ENCODE measurements around the gene HOMER2.

HOMER2 gene

DNA sequence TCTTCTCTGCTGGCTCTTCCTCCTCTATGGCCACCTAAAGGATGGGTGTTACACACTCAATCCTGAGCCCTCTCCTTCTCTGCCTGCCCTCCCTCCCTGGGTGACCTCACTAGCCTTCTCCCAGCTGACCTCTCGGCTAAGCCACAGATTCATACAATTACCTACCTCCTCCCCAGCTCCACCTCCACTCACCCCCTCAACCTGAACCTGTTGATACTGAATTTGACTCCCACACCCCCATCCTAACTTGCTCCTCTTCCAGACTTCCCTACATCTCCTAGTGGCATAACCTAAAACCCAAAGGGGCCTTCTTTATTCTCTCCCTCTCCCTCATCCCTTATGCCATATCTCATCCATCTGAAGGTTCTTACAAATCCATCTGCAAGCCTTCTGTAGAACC lies 17.1 kb downstream of the HOMER2 start:
- H3K4me3 ChIP-seq (ENCODE audit: control insufficient read depth, low read depth, low read length), result no peak overlapping the region
- DNase-seq (ENCODE audit: low read depth), result no peak
- TF ChIP-seq, protein P1, sequence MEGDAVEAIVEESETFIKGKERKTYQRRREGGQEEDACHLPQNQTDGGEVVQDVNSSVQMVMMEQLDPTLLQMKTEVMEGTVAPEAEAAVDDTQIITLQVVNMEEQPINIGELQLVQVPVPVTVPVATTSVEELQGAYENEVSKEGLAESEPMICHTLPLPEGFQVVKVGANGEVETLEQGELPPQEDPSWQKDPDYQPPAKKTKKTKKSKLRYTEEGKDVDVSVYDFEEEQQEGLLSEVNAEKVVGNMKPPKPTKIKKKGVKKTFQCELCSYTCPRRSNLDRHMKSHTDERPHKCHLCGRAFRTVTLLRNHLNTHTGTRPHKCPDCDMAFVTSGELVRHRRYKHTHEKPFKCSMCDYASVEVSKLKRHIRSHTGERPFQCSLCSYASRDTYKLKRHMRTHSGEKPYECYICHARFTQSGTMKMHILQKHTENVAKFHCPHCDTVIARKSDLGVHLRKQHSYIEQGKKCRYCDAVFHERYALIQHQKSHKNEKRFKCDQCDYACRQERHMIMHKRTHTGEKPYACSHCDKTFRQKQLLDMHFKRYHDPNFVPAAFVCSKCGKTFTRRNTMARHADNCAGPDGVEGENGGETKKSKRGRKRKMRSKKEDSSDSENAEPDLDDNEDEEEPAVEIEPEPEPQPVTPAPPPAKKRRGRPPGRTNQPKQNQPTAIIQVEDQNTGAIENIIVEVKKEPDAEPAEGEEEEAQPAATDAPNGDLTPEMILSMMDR (IDR thresholded peaks at IDR 0.05; ENCODE audit: control insufficient read depth, insufficient read depth, low read depth, low read length, missing control alignments), result no peak

DNA sequence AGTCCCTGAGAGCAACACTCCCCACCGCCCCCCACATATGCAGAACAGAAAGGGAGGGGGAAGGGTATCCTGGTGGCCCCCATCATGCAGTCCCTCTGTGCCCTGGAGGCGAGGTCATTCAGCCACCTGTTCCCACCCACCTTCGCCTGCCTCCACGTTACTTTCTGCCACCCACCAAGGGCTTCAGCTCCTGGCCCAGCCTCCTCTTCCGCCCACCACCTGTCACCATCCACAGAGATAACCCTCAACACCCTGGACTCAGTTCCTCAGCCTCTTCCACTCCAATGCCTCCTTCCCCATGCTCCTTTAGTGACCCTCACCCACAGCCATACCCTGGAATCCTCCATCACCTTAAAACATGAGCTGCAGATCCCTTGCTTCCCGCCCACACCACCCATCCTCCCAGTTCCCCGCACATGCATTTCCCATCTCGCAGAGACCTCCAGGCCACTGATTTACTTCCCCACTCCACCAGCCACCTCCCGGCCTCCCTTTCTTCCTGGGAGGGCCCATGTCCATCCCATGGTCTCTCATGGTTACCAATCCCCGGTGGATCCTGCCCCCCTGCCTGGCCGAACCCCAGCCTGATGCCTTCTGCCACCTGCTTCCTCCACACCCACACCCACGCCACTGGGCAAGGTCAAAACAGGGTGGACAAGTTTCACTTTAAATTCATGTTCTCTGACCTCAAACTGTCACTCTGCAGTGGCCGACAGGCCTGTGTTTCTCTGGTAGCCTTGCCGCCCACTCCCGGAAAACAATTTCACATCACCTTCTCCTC lies 18.2 kb downstream of the HOMER2 start:
- no peak for DNase-seq (ENCODE audit: low read depth)
- no peak overlapping the region for H3K4me3 ChIP-seq (ENCODE audit: control insufficient read depth, low read depth, low read length)
- TF ChIP-seq, protein P1 (IDR thresholded peaks at IDR 0.05; ENCODE audit: control insufficient read depth, insufficient read depth, low read depth, low read length, missing control alignments), result no peak

DNA sequence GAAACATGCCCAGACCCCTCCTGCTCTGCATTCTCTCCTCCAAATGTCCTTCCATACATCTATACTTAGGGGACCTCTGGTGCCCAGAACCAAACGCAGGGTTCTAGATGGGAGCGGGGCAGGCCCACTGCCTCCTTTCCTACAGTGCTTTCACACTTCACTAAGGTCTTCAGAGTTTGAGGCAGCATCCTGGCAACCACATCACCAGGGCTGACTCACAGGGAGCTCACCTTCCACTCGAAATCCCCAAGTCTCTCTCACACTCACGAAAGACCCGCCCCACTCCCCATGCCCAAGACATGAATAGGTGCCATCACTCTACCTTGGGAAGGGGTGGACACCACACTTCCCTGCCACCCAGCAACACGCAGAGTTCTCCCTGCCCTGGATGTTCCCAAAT lies 18.9 kb downstream of the HOMER2 start:
- no peak overlapping the region for H3K4me3 ChIP-seq (ENCODE audit: control insufficient read depth, low read depth, low read length)
- DNase-seq (ENCODE audit: low read depth), result no peak
- TF ChIP-seq, protein P1 (IDR thresholded peaks at IDR 0.05; ENCODE audit: control insufficient read depth, insufficient read depth, low read depth, low read length, missing control alignments), result no peak

DNA sequence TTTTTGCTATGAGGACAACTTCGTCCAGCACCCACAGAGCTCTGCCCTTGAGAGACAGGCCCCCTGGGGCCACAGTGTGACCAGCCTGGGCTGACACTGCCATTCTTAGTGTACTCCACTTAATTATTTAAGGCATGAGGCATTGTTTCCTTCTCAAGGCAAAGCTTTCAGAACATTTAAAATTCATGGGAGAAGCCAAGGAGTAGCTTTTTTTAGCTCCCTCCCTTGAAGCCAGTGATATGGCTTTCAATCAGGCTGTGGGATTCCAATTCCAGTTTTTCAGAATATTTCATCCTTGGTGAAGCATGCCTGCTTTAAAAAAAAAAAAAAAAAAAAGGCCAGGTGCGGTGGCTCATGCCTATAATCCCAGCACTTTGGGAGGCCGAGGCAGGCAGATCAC lies 21.3 kb downstream of the HOMER2 start:
- H3K4me3 ChIP-seq (ENCODE audit: control insufficient read depth, low read depth, low read length), result no peak overlapping the region
- TF ChIP-seq, protein P1 (IDR thresholded peaks at IDR 0.05; ENCODE audit: control insufficient read depth, insufficient read depth, low read depth, low read length, missing control alignments), result no peak
- DNase-seq (ENCODE audit: low read depth), result no peak

DNA sequence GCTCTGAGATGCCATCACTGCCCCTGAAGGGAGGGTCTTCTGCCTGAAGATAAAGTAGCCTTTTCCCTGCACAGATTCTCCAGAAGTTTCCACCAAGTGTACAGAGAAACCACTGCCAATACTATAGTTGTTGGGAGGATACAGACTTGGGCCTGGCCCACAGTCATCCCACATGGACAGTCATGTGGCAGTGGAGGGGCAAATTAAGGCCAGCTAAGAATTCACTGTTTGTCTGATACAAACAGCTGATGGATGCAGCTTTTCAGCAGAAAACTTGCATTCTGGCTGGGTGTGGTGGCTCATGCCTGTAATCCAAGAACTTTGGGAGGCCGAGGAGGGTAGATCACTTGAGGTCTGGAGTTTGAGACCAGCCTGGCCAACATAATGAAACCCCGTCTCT lies 22.1 kb downstream of the HOMER2 start:
- DNase-seq (ENCODE audit: low read depth), result no peak
- TF ChIP-seq, protein P1 (IDR thresholded peaks at IDR 0.05; ENCODE audit: control insufficient read depth, insufficient read depth, low read depth, low read length, missing control alignments), result no peak
- no peak overlapping the region for H3K4me3 ChIP-seq (ENCODE audit: control insufficient read depth, low read depth, low read length)

DNA sequence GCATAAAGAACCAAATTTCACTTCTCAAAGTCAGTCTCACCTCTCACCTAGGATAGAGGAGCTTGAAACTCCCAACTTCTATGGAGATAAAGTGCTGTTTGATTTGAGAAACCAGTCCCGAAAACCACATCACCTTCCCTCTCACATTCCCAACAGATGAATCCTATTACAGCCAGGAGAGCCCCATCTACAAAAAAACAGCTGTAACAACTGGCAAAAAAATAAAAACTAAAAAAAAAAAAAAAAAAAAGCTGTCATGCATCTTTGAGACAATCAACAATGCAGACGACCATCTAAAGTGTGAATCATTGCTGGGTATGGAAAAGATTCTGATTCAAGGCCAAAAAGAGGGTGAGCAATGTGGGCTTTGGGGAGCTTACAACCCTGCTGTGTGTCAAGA lies 23.8 kb downstream of the HOMER2 start:
- DNase-seq (ENCODE audit: low read depth), result no peak
- TF ChIP-seq, protein P1 (IDR thresholded peaks at IDR 0.05; ENCODE audit: control insufficient read depth, insufficient read depth, low read depth, low read length, missing control alignments), result no peak
- no peak overlapping the region for H3K4me3 ChIP-seq (ENCODE audit: control insufficient read depth, low read depth, low read length)

Measured in AG09309 (cell line).